ENCODE results near the gene NOX3. TPM values are rescaled to one million over a fixed set of nuclear protein-coding genes. Genes with fewer than 3 reads are reported as not detected.

The NOX3 gene
- total RNA-seq, 1 experiment from 2014 or later, result not detected

- H3K4me3 Mint-ChIP-seq, result no peak overlapping the region
- Histone ChIP-seq H2AK5ac (ENCODE audit: insufficient read length, low read length) (no peak overlapping the region), H3K23ac (ENCODE audit: insufficient read length, low read depth, low read length) (no peak overlapping the region), H4K20me1 (ENCODE audit: control insufficient read depth, insufficient read depth, insufficient read length) (no peaks in the 10 kb centered on the region), H3K4me1 (ENCODE audit: insufficient read depth, low read length) (0 out of 2 replicates have a peak, but pooled peaks cover 1% of the 10 kb centered on the region), H3K9ac (ENCODE audit: extremely low read depth, insufficient read length, low read length) (no peak overlapping the region), H2BK12ac (ENCODE audit: insufficient read length, low read depth, low read length) (no peak overlapping the region), H3K79me2 (ENCODE audit: insufficient read depth, low read length) (no peaks in the 10 kb centered on the region), H4K91ac (ENCODE audit: insufficient read length, low read depth, low read length) (no peak overlapping the region), H3K23me2 (ENCODE audit: insufficient read length, low read depth, low read length, poor library complexity, severe bottlenecking) (no peaks in the 10 kb centered on the region), H3K4ac (ENCODE audit: low read depth, low read length) (no peak overlapping the region), H3K27me3 (ENCODE audit: insufficient read depth, low read length) (no peaks in the 10 kb centered on the region), H2BK20ac (ENCODE audit: low read depth, low read length, poor library complexity, severe bottlenecking) (no peak overlapping the region), H2BK120ac (ENCODE audit: low read depth, low read length, poor library complexity, severe bottlenecking) (no peak overlapping the region), H2BK5ac (ENCODE audit: insufficient read length, low read length) (no peak overlapping the region), H3K9me3 (ENCODE audit: control insufficient read depth, low read depth, low read length) (no peaks in the 10 kb centered on the region), H3K4me2 (ENCODE audit: insufficient read depth, insufficient read length, low read length) (no peak overlapping the region), H3T11ph (ENCODE audit: low read length) (no peak overlapping the region), H3K18ac (ENCODE audit: insufficient read length, low read depth, low read length) (no peak overlapping the region), H4K8ac (replicated peaks; ENCODE audit: insufficient read length, low read depth, low read length) (no peak overlapping the region), H2AFZ (ENCODE audit: low read length) (no peak overlapping the region), H3K79me1 (ENCODE audit: insufficient read depth, low read depth, low read length, poor library complexity, severe bottlenecking) (no peaks in the 10 kb centered on the region), H3K27ac (ENCODE audit: insufficient read length, low read depth, low read length) (no peak overlapping the region), H3K56ac (ENCODE audit: insufficient read length, low read depth, low read length) (no peak overlapping the region), H2BK15ac (ENCODE audit: low read depth, low read length) (no peak overlapping the region), H3K14ac (ENCODE audit: insufficient read depth, low read length) (no peak overlapping the region), H4K5ac (ENCODE audit: insufficient read length, low read depth, low read length) (no peak overlapping the region)
- H3K27me3 Mint-ChIP-seq (ENCODE audit: low read depth), result no peaks in the 10 kb centered on the region
- no CpG with 5 or more reads among the region's 2 CpGs for WGBS (ENCODE audit: extremely low coverage, insufficient read length, low lambda C conversion rate)
- H3K4me1 Mint-ChIP-seq, result peaks cover 29 to 35% of the 10 kb centered on the region in 2 experiments
- no peak overlapping the region for H3K27ac Mint-ChIP-seq
- no peaks in the 10 kb centered on the region for H3K36me3 Mint-ChIP-seq (ENCODE audit: insufficient read depth in 1 of 3, low read depth in 3 of 3)
- DNase-seq, result no peak
- H3K9me3 Mint-ChIP-seq, result no peaks in the 10 kb centered on the region
- no peak for TF ChIP-seq CTCF (conservative IDR thresholded peaks at IDR 0.05)
These were observed 35.1 kb downstream of the NOX3 start for GRCh38 chr6:155420492-155420891.
